Suprapubic skin (tissue), 4 donors: ENCODE measurements around the gene DPYSL5.

Experiments used
- CTCF ChIP-seq, 2 donors: fragments of 200-600 bp in 1 of 2; fragments of 450-650 bp in 1 of 2; sonication (generic) in 1 of 2; IDR thresholded peaks; one replicate each; pipeline ENCODE4 v1.5.1; 2016 to 2019; ENCODE audit warnings: antibody characterized with exemption in 2 of 2, mild to moderate bottlenecking in 1 of 2, moderate library complexity in 1 of 2
- EP300 ChIP-seq: sonication (generic); formaldehyde crosslinking; IDR thresholded peaks from one replicate; pipeline ENCODE4 v1.6.1; 2017; ENCODE audit warnings: antibody characterized with exemption
- POLR2A ChIP-seq, 2 donors: fragments of 450-650 bp; IDR thresholded peaks; one replicate each; pipeline ENCODE4 v1.6.1; 2017; ENCODE audit warnings: antibody characterized with exemption in 2 of 2, mild to moderate bottlenecking in 2 of 2, moderate library complexity in 2 of 2
- POLR2AphosphoS5 ChIP-seq, 3 donors: sonication (generic); formaldehyde crosslinking; IDR thresholded peaks; one replicate each; pipeline ENCODE4 v1.6.1; 2017; ENCODE audit warnings: antibody characterized with exemption in 3 of 3

GRCh38 chr2:26876260-26876659 lies 28.3 kb downstream of the DPYSL5 start:
- TF ChIP-seq CTCF (IDR thresholded peaks at IDR 0.05) (no peak), POLR2A (IDR thresholded peaks at IDR 0.05) (no peak), POLR2AphosphoS5 (IDR thresholded peaks at IDR 0.05) (no peak), EP300 (no peak)
